Activated CD4-positive, alpha-beta T cell treated with anti-CD3 and anti-CD28 coated beads, Interleukin-2, amount 50 U/mL, for 24 hours (primary cell): ENCODE results near the gene KLF11.

ENCODE experiments used
- DNase-seq, 2 donors: peaks; one replicate each; pipeline ENCODE4 v3.0.0-alpha.2; 2020; ENCODE audit warnings: low read depth in 1 of 2, low spot score in 1 of 2

Gene KLF11

GRCh38 chr2:10041711-10042110 lies 1.6 kb upstream of the KLF11 start:
- DNase-seq = no peak

GRCh38 chr2:10042301-10043161 lies 819 bp upstream of the KLF11 start:
- DNase-seq = no peak

- peak; percentile 66 to 93 for DNase-seq
These were observed 704 bp downstream of the KLF11 start for GRCh38 chr2:10043906-10044601.

GRCh38 chr2:10045561-10046355 lies 2.4 kb downstream of the KLF11 start:
- DNase-seq = no peak

- DNase-seq = no peak
These were observed 3.6 kb downstream of the KLF11 start for GRCh38 chr2:10046931-10047330.

GRCh38 chr2:10047616-10048500 lies 4.5 kb downstream of the KLF11 start:
- no peak for DNase-seq

GRCh38 chr2:10048501-10049171 lies 5.3 kb downstream of the KLF11 start:
- DNase-seq = no peak

- DNase-seq = no peak
These were observed 8.9 kb downstream of the KLF11 start for GRCh38 chr2:10052216-10052615.

GRCh38 chr2:10053351-10053750 lies 10.0 kb downstream of the KLF11 start:
- no peak for DNase-seq

- DNase-seq = no peak
These were observed 11.1 kb downstream of the KLF11 start for GRCh38 chr2:10054424-10054823.

GRCh38 chr2:10054976-10055375 lies 11.6 kb downstream of the KLF11 start:
- DNase-seq = no peak

GRCh38 chr2:10056439-10056838 lies 13.1 kb downstream of the KLF11 start:
- no peak for DNase-seq

GRCh38 chr2:10057231-10058107 lies 14.1 kb downstream of the KLF11 start:
- DNase-seq = no peak

GRCh38 chr2:10058251-10059015 lies 15.1 kb downstream of the KLF11 start:
- DNase-seq = no peak

- DNase-seq = no peak
These were observed 15.6 kb downstream of the KLF11 start for GRCh38 chr2:10059016-10059351.

- DNase-seq = no peak
These were observed 16.4 kb downstream of the KLF11 start for GRCh38 chr2:10059552-10060335.

- no peak for DNase-seq
These were observed 18.0 kb downstream of the KLF11 start for GRCh38 chr2:10061221-10061925.
